HEK293 (cell line): ENCODE measurements around the gene PRSS56.

Experiments used
- CTCF ChIA-PET: fragments of 350-600 bp; formaldehyde crosslinking; extraction: SDS; loops from one replicate; lab custom pipeline; 2021; ENCODE audit warnings: antibody characterized with exemption; lab: Yijun Ruan, JAX
- POLR2A ChIA-PET: fragments of 300-600 bp; formaldehyde crosslinking; extraction: SDS; loops from one replicate; lab custom pipeline; 2020; ENCODE audit warnings: antibody characterized with exemption, inconsistent platforms; lab: Yijun Ruan, JAX
- H3K27ac ChIP-seq: fragments of 200-500 bp; sonication (Bioruptor generic); 2 replicates; pipeline ENCODE4 v1.5.1; 2014; ENCODE audit warnings: low read depth, low read length, control low read depth, inconsistent platforms; ENCODE audit errors: extremely low read depth
- H3K36me3 ChIP-seq, 2 experiments: fragments of 200-500 bp in 1 of 2; sonication (Bioruptor generic) in 1 of 2; 1 replicate in 1 of 2; 2 replicates in 1 of 2; pipeline ENCODE4 v1.5.1; 2014 to 2017; ENCODE audit warnings: inconsistent platforms in 2 of 2, low read length in 2 of 2; ENCODE audit not compliant: control insufficient read depth in 2 of 2, insufficient read depth in 1 of 2
- H3K4me1 ChIP-seq: fragments of 200-500 bp; sonication (Bioruptor generic); 2 replicates; pipeline ENCODE4 v1.5.1; 2014; ENCODE audit warnings: mild to moderate bottlenecking, low read length, inconsistent platforms; ENCODE audit not compliant: control insufficient read depth, insufficient read depth
- H3K4me3 ChIP-seq: 2 replicates; pipeline ENCODE4 v1.5.1; 2011; ENCODE audit warnings: low read depth, mild to moderate bottlenecking, control low read depth, low read length, moderate library complexity
- H3K9me3 ChIP-seq: fragments of 200-500 bp; sonication (Bioruptor generic); 2 replicates; pipeline ENCODE4 v1.5.1; 2014; ENCODE audit warnings: low read depth, low read length, inconsistent platforms; ENCODE audit not compliant: control insufficient read depth, insufficient read depth
- ATF2 ChIP-seq: fragments of 450-650 bp; formaldehyde crosslinking; IDR thresholded peaks from 2 replicates; pipeline ENCODE4 v1.5.1; 2016; ENCODE audit warnings: missing biosample characterization, missing genetic modification characterization, low read depth
- BCL11B ChIP-seq: fragments of 450-650 bp; formaldehyde crosslinking; IDR thresholded peaks from 2 replicates; pipeline ENCODE4 v1.5.1; 2016; ENCODE audit warnings: low read depth, missing biosample characterization, missing genetic modification characterization
- BCL6B ChIP-seq: fragments of 450-650 bp; formaldehyde crosslinking; IDR thresholded peaks from 2 replicates; pipeline ENCODE4 v1.5.1; 2017; ENCODE audit warnings: missing biosample characterization, missing genetic modification characterization
- KLF7 ChIP-seq: fragments of 450-650 bp; formaldehyde crosslinking; IDR thresholded peaks from 2 replicates; pipeline ENCODE4 v1.5.1; 2016; ENCODE audit warnings: missing biosample characterization, missing genetic modification characterization, borderline replicate concordance
- MYNN ChIP-seq: fragments of 450-650 bp; formaldehyde crosslinking; IDR thresholded peaks from 2 replicates; pipeline ENCODE4 v1.5.1; 2016; ENCODE audit warnings: missing biosample characterization, missing genetic modification characterization, borderline replicate concordance
- SP7 ChIP-seq: fragments of 450-650 bp; formaldehyde crosslinking; IDR thresholded peaks from 2 replicates; pipeline ENCODE4 v1.5.1; 2016; ENCODE audit warnings: missing biosample characterization, missing genetic modification characterization
- ZBTB48 ChIP-seq: fragments of 450-650 bp; formaldehyde crosslinking; IDR thresholded peaks from 2 replicates; pipeline ENCODE4 v1.5.1; 2016; ENCODE audit warnings: missing biosample characterization, missing genetic modification characterization
- ZBTB6 ChIP-seq: fragments of 450-650 bp; formaldehyde crosslinking; IDR thresholded peaks from 2 replicates; pipeline ENCODE4 v1.5.1; 2017; ENCODE audit warnings: missing biosample characterization, missing genetic modification characterization
- ZEB2 ChIP-seq: fragments of 450-650 bp; formaldehyde crosslinking; IDR thresholded peaks from 2 replicates; pipeline ENCODE4 v1.5.1; 2016; ENCODE audit warnings: missing biosample characterization, missing genetic modification characterization
- ZNF10 ChIP-seq: fragments of 450-650 bp; formaldehyde crosslinking; IDR thresholded peaks from 2 replicates; pipeline ENCODE4 v1.5.1; 2017; ENCODE audit warnings: missing biosample characterization, missing genetic modification characterization
- ZNF114 ChIP-seq: fragments of 450-650 bp; formaldehyde crosslinking; IDR thresholded peaks from 2 replicates; pipeline ENCODE4 v1.5.0; 2017; ENCODE audit warnings: missing biosample characterization, missing genetic modification characterization
- ZNF138 ChIP-seq: fragments of 450-650 bp; formaldehyde crosslinking; IDR thresholded peaks from 2 replicates; pipeline ENCODE4 v1.5.1; 2016; ENCODE audit warnings: missing biosample characterization, missing genetic modification characterization, borderline replicate concordance
- ZNF24 ChIP-seq: fragments of 450-650 bp; formaldehyde crosslinking; IDR thresholded peaks from 2 replicates; pipeline ENCODE4 v1.5.1; 2016; ENCODE audit warnings: missing biosample characterization, missing genetic modification characterization
- ZNF26 ChIP-seq: fragments of 450-650 bp; formaldehyde crosslinking; IDR thresholded peaks from 2 replicates; pipeline ENCODE4 v1.5.1; 2016; ENCODE audit warnings: missing biosample characterization, missing genetic modification characterization
- ZNF391 ChIP-seq: fragments of 450-650 bp; formaldehyde crosslinking; IDR thresholded peaks from 2 replicates; pipeline ENCODE4 v1.5.1; 2016; ENCODE audit warnings: low read depth, missing biosample characterization, missing genetic modification characterization, borderline replicate concordance
- ZNF777 ChIP-seq: fragments of 450-650 bp; formaldehyde crosslinking; IDR thresholded peaks from 2 replicates; pipeline ENCODE4 v1.5.1; 2017; ENCODE audit warnings: missing biosample characterization, missing genetic modification characterization, borderline replicate concordance
- ZNF792 ChIP-seq: fragments of 450-650 bp; formaldehyde crosslinking; IDR thresholded peaks from 2 replicates; pipeline ENCODE4 v1.5.1; 2016; ENCODE audit warnings: missing biosample characterization, missing genetic modification characterization
- ZSCAN23 ChIP-seq: fragments of 450-650 bp; formaldehyde crosslinking; IDR thresholded peaks from 2 replicates; pipeline ENCODE4 v1.5.1; 2016; ENCODE audit warnings: missing biosample characterization, missing genetic modification characterization
- TF ChIP-seq, protein P1 (sequence below): fragments of 450-650 bp; formaldehyde crosslinking; IDR thresholded peaks from 2 replicates; pipeline ENCODE4 v1.5.1; 2016; ENCODE audit warnings: missing biosample characterization, missing genetic modification characterization
- TF ChIP-seq, protein P2 (sequence below): fragments of 450-650 bp; formaldehyde crosslinking; IDR thresholded peaks from 2 replicates; pipeline ENCODE4 v1.5.1; 2016; ENCODE audit warnings: missing biosample characterization, missing genetic modification characterization

PRSS56 gene

GRCh38 chr2:232545511-232546375, 25.6 kb downstream of the PRSS56 start:
- POLR2A ChIA-PET = interaction anchor here (0.7 kb wide), 2 partner anchors 11 to 46 kb away, joined by 4 read pairs; no protein-coding TSS in a partner anchor
- no peak for TF ChIP-seq ZNF114 (tag by site-specific recombination)
- no peak for TF ChIP-seq ZNF10 (tag by site-specific recombination)
- TF ChIP-seq ZNF138 (tag by site-specific recombination) = no peak
- TF ChIP-seq ZBTB6 (tag by site-specific recombination) = no peak
- no peak for TF ChIP-seq ZNF777
- TF ChIP-seq MYNN (tag by site-specific recombination) = no peak
- no peak for TF ChIP-seq ZNF391 (tag by site-specific recombination)
- TF ChIP-seq SP7 (tag by site-specific recombination) = no peak
- no peak for TF ChIP-seq ATF2 (tag by site-specific recombination)
- TF ChIP-seq ZNF792 (tag by site-specific recombination) = no peak
- no peak for TF ChIP-seq ZNF26 (tag by site-specific recombination)
- H3K36me3 ChIP-seq = peaks cover 12 to 29% of the 10 kb centered on the region in 2 experiments; a peak in 2 of 3 replicates
- no peaks in the 10 kb centered on the region for H3K4me1 ChIP-seq
- H3K4me3 ChIP-seq = no peak overlapping the region
- CTCF ChIA-PET = no interaction called here
- H3K9me3 ChIP-seq = no peaks in the 10 kb centered on the region
- H3K27ac ChIP-seq = no peak overlapping the region

DNA sequence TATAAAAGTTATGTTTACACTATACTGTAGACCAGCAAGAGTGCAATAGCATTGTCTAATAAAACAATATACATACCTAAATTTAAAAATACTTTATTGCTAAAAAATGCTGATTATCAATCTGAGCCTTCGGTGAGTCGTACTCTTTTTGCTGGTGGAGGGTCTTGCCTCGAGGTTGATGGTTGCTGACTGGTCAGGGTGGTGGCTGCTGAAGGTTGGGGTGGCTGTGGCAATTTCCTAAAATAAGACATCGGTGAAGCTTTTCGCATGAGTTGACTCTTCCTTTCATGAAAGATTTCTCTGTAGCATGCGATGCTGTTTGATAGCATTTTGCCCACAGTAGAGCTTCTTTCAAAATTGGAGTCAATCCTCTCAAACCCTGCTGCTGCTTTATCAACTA, 27.8 kb downstream of the PRSS56 start:
- Histone ChIP-seq H3K36me3 (peaks cover 17 to 37% of the 10 kb centered on the region in 2 experiments; a peak in 2 of 3 replicates), H3K4me1 (no peaks in the 10 kb centered on the region), H3K9me3 (no peaks in the 10 kb centered on the region), H3K27ac (no peak overlapping the region), H3K4me3 (no peak overlapping the region)
- ChIA-PET CTCF (no interaction called here), POLR2A (interaction anchor here (0.6 kb wide), 1 partner anchor 52 kb away, joined by 3 read pairs; no protein-coding TSS in a partner anchor)
- TF ChIP-seq, protein P1, sequence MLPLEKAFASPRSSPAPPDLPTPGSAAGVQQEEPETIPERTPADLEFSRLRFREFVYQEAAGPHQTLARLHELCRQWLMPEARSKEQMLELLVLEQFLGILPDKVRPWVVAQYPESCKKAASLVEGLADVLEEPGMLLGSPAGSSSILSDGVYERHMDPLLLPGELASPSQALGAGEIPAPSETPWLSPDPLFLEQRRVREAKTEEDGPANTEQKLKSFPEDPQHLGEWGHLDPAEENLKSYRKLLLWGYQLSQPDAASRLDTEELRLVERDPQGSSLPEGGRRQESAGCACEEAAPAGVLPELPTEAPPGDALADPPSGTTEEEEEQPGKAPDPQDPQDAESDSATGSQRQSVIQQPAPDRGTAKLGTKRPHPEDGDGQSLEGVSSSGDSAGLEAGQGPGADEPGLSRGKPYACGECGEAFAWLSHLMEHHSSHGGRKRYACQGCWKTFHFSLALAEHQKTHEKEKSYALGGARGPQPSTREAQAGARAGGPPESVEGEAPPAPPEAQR = no peak
- TF ChIP-seq ZEB2 (tag by site-specific recombination) (no peak), ZNF24 (no peak), ZNF26 (tag by site-specific recombination) (no peak), BCL6B (tag by site-specific recombination) (no peak), ZSCAN23 (tag by site-specific recombination) (no peak), ZBTB48 (tag by site-specific recombination) (no peak), MYNN (tag by site-specific recombination) (no peak), BCL11B (tag by site-specific recombination) (no peak), KLF7 (tag by site-specific recombination) (no peak)
- TF ChIP-seq, protein P2, sequence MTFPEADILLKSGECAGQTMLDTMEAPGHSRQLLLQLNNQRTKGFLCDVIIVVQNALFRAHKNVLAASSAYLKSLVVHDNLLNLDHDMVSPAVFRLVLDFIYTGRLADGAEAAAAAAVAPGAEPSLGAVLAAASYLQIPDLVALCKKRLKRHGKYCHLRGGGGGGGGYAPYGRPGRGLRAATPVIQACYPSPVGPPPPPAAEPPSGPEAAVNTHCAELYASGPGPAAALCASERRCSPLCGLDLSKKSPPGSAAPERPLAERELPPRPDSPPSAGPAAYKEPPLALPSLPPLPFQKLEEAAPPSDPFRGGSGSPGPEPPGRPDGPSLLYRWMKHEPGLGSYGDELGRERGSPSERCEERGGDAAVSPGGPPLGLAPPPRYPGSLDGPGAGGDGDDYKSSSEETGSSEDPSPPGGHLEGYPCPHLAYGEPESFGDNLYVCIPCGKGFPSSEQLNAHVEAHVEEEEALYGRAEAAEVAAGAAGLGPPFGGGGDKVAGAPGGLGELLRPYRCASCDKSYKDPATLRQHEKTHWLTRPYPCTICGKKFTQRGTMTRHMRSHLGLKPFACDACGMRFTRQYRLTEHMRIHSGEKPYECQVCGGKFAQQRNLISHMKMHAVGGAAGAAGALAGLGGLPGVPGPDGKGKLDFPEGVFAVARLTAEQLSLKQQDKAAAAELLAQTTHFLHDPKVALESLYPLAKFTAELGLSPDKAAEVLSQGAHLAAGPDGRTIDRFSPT (tag by site-specific recombination) = no peak
